Measurements from ENCODE around the gene GJA4. TPM values are rescaled to one million over a fixed set of nuclear protein-coding genes. Genes with fewer than 3 reads are reported as not detected.

The GJA4 gene
- total RNA-seq, 2 donors from 2014 or later: not detected

- Mint-ChIP-seq H3K4me3 (no peak overlapping the region), H3K27ac (no peak overlapping the region), H3K27me3 (peaks cover 39% of the 10 kb centered on the region), H3K36me3 (ENCODE audit: low read depth) (no peaks in the 10 kb centered on the region), H3K9me3 (no peaks in the 10 kb centered on the region), H3K4me1 (no peaks in the 10 kb centered on the region)
- ATAC-seq (replicated peaks): no peak
Observed at GRCh38 chr1:34779005-34779404, 13.8 kb upstream of the GJA4 start.

- H3K36me3 Mint-ChIP-seq (ENCODE audit: low read depth): no peaks in the 10 kb centered on the region
- no peaks in the 10 kb centered on the region for H3K4me1 Mint-ChIP-seq
- H3K27me3 Mint-ChIP-seq: peaks cover 43% of the 10 kb centered on the region
- H3K27ac Mint-ChIP-seq: no peak overlapping the region
- no peak for ATAC-seq (replicated peaks)
- no peaks in the 10 kb centered on the region for H3K9me3 Mint-ChIP-seq
- no peak overlapping the region for H3K4me3 Mint-ChIP-seq
Observed at GRCh38 chr1:34779526-34779925, 13.3 kb upstream of the GJA4 start.

- Mint-ChIP-seq H3K27me3 (peaks cover 47% of the 10 kb centered on the region), H3K36me3 (ENCODE audit: low read depth) (no peaks in the 10 kb centered on the region), H3K9me3 (no peaks in the 10 kb centered on the region), H3K4me3 (no peak overlapping the region), H3K27ac (no peak overlapping the region), H3K4me1 (no peaks in the 10 kb centered on the region)
- ATAC-seq (replicated peaks): no peak
Observed at GRCh38 chr1:34779962-34780361, 12.8 kb upstream of the GJA4 start.

GRCh38 chr1:34780528-34780927, 12.3 kb upstream of the GJA4 start:
- peaks cover 50% of the 10 kb centered on the region for H3K27me3 Mint-ChIP-seq
- H3K4me1 Mint-ChIP-seq: no peaks in the 10 kb centered on the region

GRCh38 chr1:34781071-34781843, 11.5 kb upstream of the GJA4 start, which contains the start of gene GJB3:
GJB3 (plus strand) TSS chr1:34781214; CDS start chr1:34784763, 3,549 bp downstream.
- H3K4me1 Mint-ChIP-seq: peaks cover under 1% of the 10 kb centered on the region
- ATAC-seq (replicated peaks): peak; percentile 34
- H3K27me3 Mint-ChIP-seq: peaks cover 50% of the 10 kb centered on the region
- H3K4me3 Mint-ChIP-seq: peak within 1 kb of the TSS; percentile 23
- no peak within 1 kb of the TSS for H3K27ac Mint-ChIP-seq
- H3K36me3 Mint-ChIP-seq (ENCODE audit: low read depth): no peaks in the 10 kb centered on the region
- no peaks in the 10 kb centered on the region for H3K9me3 Mint-ChIP-seq

More at GRCh38 chr1:34780528-34780927, 12.3 kb upstream of the GJA4 start:
- no peaks in the 10 kb centered on the region for H3K36me3 Mint-ChIP-seq (ENCODE audit: low read depth)
- H3K4me3 Mint-ChIP-seq: no peak overlapping the region
- ATAC-seq (replicated peaks): no peak
- H3K27ac Mint-ChIP-seq: no peak overlapping the region
- H3K9me3 Mint-ChIP-seq: no peaks in the 10 kb centered on the region

- peaks cover 6% of the 10 kb centered on the region for H3K4me1 Mint-ChIP-seq
- peak overlapping the region; percentile 23 for H3K4me3 Mint-ChIP-seq
- H3K27me3 Mint-ChIP-seq: peaks cover 54% of the 10 kb centered on the region
Observed at GRCh38 chr1:34781844-34782391, 10.9 kb upstream of the GJA4 start.

GRCh38 chr1:34784751-34785221, 8.0 kb upstream of the GJA4 start:
- no peak for ATAC-seq (replicated peaks)
- no peak overlapping the region for H3K4me3 Mint-ChIP-seq
- no peaks in the 10 kb centered on the region for H3K36me3 Mint-ChIP-seq (ENCODE audit: low read depth)
- H3K4me1 Mint-ChIP-seq: peaks cover 11% of the 10 kb centered on the region
- no peak overlapping the region for H3K27ac Mint-ChIP-seq
- no peaks in the 10 kb centered on the region for H3K9me3 Mint-ChIP-seq
- peaks cover 38% of the 10 kb centered on the region for H3K27me3 Mint-ChIP-seq

More at GRCh38 chr1:34781844-34782391, 10.9 kb upstream of the GJA4 start:
- no peak for ATAC-seq (replicated peaks)
- Mint-ChIP-seq H3K9me3 (no peaks in the 10 kb centered on the region), H3K36me3 (ENCODE audit: low read depth) (no peaks in the 10 kb centered on the region), H3K27ac (no peak overlapping the region)

- Mint-ChIP-seq H3K4me1 (peaks cover 11% of the 10 kb centered on the region), H3K27ac (no peak overlapping the region), H3K9me3 (no peaks in the 10 kb centered on the region), H3K36me3 (ENCODE audit: low read depth) (no peaks in the 10 kb centered on the region), H3K27me3 (peaks cover 41% of the 10 kb centered on the region), H3K4me3 (no peak overlapping the region)
- ATAC-seq (replicated peaks): no peak
Observed at GRCh38 chr1:34785231-34785874, 7.4 kb upstream of the GJA4 start.

GRCh38 chr1:34785875-34786470, 6.8 kb upstream of the GJA4 start:
- H3K27ac Mint-ChIP-seq: no peak overlapping the region
- no peaks in the 10 kb centered on the region for H3K9me3 Mint-ChIP-seq
- H3K27me3 Mint-ChIP-seq: peaks cover 43% of the 10 kb centered on the region
- no peaks in the 10 kb centered on the region for H3K36me3 Mint-ChIP-seq (ENCODE audit: low read depth)
- peaks cover 11% of the 10 kb centered on the region for H3K4me1 Mint-ChIP-seq
- H3K4me3 Mint-ChIP-seq: no peak overlapping the region
- no peak for ATAC-seq (replicated peaks)

- no peak overlapping the region for H3K27ac Mint-ChIP-seq
- H3K4me1 Mint-ChIP-seq: peaks cover 11% of the 10 kb centered on the region
- H3K36me3 Mint-ChIP-seq (ENCODE audit: low read depth): no peaks in the 10 kb centered on the region
- peaks cover 47% of the 10 kb centered on the region for H3K27me3 Mint-ChIP-seq
- peak; percentile 86 for ATAC-seq (replicated peaks)
- H3K9me3 Mint-ChIP-seq: no peaks in the 10 kb centered on the region
- no peak overlapping the region for H3K4me3 Mint-ChIP-seq
Observed at GRCh38 chr1:34786521-34787325, 6.1 kb upstream of the GJA4 start.

- H3K27ac Mint-ChIP-seq: no peak overlapping the region
- peaks cover 48% of the 10 kb centered on the region for H3K27me3 Mint-ChIP-seq
- no peaks in the 10 kb centered on the region for H3K36me3 Mint-ChIP-seq (ENCODE audit: low read depth)
- ATAC-seq (replicated peaks): no peak
- no peaks in the 10 kb centered on the region for H3K9me3 Mint-ChIP-seq
- peaks cover 11% of the 10 kb centered on the region for H3K4me1 Mint-ChIP-seq
- H3K4me3 Mint-ChIP-seq: no peak overlapping the region
Observed at GRCh38 chr1:34787461-34788420, 5.1 kb upstream of the GJA4 start.

- no peaks in the 10 kb centered on the region for H3K9me3 Mint-ChIP-seq
- H3K27ac Mint-ChIP-seq: no peak overlapping the region
- H3K27me3 Mint-ChIP-seq: peaks cover 27% of the 10 kb centered on the region
- no peak for ATAC-seq (replicated peaks)
- no peak overlapping the region for H3K4me3 Mint-ChIP-seq
- no peaks in the 10 kb centered on the region for H3K36me3 Mint-ChIP-seq (ENCODE audit: low read depth)
- peaks cover 11% of the 10 kb centered on the region for H3K4me1 Mint-ChIP-seq
Observed at GRCh38 chr1:34790985-34791384, 1.8 kb upstream of the GJA4 start.

GRCh38 chr1:34792424-34792823, 375 bp upstream of the GJA4 start:
- no peak for ATAC-seq (replicated peaks)
- peaks cover 22% of the 10 kb centered on the region for H3K27me3 Mint-ChIP-seq
- peaks cover 12% of the 10 kb centered on the region for H3K4me1 Mint-ChIP-seq
- no peak overlapping the region for H3K27ac Mint-ChIP-seq
- no peaks in the 10 kb centered on the region for H3K36me3 Mint-ChIP-seq (ENCODE audit: low read depth)
- H3K9me3 Mint-ChIP-seq: no peaks in the 10 kb centered on the region
- peak overlapping the region; percentile 42 for H3K4me3 Mint-ChIP-seq

Measured in activated T-helper 17 cell treated with anti-CD3 and anti-CD28 coated beads, Interleukin-2, amount 50 U/mL, for 72 hours (primary cell).